Right ventricle myocardium inferior (tissue), 1 donor: ENCODE measurements around the gene ITIH5. TPM values are rescaled to one million over a fixed set of nuclear protein-coding genes. Genes with fewer than 3 reads are reported as not detected.
A peak's percentile ranks its signal among the peaks of the same experiment; 100 is the strongest.
"Not testable (repeated sequence)": the region's sequence is repeated elsewhere in the genome, so short reads cannot be mapped to it uniquely, and the experiment has no call there.

Experiments
- ATAC-seq: fragments of 200-7000 bp; cut with Tn5 transposase; one replicate; pipeline ENCODE4 v1.9.1; 2020; ENCODE audit warnings: mild to moderate bottlenecking, moderate library complexity
- DNase-seq: peaks from one replicate; pipeline ENCODE4 v3.0.0; 2021; ENCODE audit errors: missing footprints
- intact Hi-C: fragments of 100-400 bp; cut with DNase I; formaldehyde crosslinking; loops from one replicate; pipeline ENCODE4 v1.11.0; 2022
- long read RNA-seq: library from polyadenylated mRNA; unstranded; transcript quantifications from one replicate; pipeline ENCODE4 v2.0.0, GENCODE V29; 2021
- total RNA-seq: library from RNA; stranded (reverse); fragmentation: NEBNext Ultra II Directional; extraction: Animal tissue kit (Norgen Biotek cat#: 25700); gene quantifications from one replicate; pipeline ENCODE4 v1.2.1, GENCODE V29; 2021
- donor health status: DM: no; HTN: yes; CAD: no; lungs with severe emphysema.

The ITIH5 gene
- total RNA-seq, result 10.3 TPM
- long read RNA-seq, full-length matches to known transcripts, result 5 of 7 reads
- long read RNA-seq, partial matches to known transcripts, result 0 of 7 reads
- long read RNA-seq, other reads (novel, unspliced or antisense), result 2 of 7 reads

- ATAC-seq, result peak; percentile 55
- intact Hi-C loops, result no loop called here
- no peak for DNase-seq
These were observed at the start of gene ITIH5 for GRCh38 chr10:7666253-7667023. Gene ITIH5, minus strand, starts transcription at chr10:7666966. Its CDS starts 74 bp downstream, at chr10:7666892.

DNA sequence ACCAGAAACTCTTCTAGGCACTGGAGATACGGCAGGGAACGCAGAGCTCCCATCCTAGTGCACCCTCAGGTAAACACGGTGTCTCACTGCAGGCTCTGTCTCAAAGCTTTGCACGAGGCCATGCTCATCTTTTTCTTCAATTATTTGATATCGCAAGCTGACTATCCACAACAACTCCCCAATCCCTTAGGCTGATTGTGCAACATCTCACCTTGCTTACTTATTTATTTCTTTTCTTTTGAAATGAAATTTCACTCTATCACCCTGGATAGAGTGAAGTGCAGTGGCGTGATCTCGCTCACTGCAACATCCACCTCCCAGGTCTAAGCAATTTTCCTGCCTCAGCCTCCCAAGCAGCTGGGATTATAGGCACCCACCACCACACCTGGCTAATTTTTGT lies 48.7 kb upstream of the ITIH5 start:
- ATAC-seq, result no peak
- DNase-seq, result no peak
- intact Hi-C loops, result no loop called here

DNA sequence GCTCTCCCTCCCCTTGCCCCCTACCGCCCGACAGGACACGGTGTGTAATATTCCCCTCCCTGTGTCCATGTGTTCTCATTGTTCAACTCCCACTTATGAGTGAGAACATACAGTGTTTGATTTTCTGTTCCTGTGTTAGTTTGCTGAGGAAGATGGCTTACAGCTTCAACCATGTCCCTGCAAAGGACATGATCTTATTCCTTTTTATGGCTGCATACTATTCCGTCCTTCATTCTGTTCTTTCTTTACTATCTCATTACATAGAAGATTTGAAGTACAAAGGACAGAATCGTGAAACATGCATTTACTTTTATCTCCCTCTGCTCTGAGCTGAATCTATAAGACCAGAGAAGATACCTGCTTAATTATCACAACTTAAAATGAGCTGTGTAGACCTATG lies 44.3 kb upstream of the ITIH5 start:
- intact Hi-C loops, ATAC-seq, DNase-seq: not testable (repeated sequence)

DNA sequence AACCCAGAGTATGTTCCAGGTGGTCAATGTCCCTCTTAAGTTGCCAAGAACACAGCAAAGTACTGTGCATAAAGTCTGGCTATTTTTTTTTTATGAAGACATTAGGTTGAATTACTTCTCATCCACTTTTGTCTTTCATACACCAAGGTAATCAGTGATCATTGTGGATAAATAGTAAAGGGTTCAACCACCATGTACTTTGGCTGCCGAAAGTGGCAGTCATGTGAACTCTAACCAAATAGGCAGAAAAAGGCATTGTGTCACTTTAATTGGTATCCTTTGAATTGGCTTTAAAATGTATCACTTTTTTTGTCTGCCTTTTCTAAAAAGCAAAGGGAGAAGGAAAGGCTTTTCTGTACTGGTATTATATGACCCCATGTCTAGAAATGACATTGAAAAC lies 43.7 kb upstream of the ITIH5 start:
- intact Hi-C loops, result no loop called here
- DNase-seq, result no peak
- no peak for ATAC-seq

GRCh38 chr10:7708832-7709231 lies 42.1 kb upstream of the ITIH5 start:
- no peak for DNase-seq
- no peak for ATAC-seq
- intact Hi-C loops, result no loop called here

- DNase-seq, result no peak
- no peak for ATAC-seq
- intact Hi-C loops, result no loop called here
These were observed 41.3 kb upstream of the ITIH5 start for GRCh38 chr10:7707858-7708622.

GRCh38 chr10:7707102-7707501 lies 40.3 kb upstream of the ITIH5 start:
- ATAC-seq (no peak), DNase-seq (no peak)
- intact Hi-C loops, result no loop called here

DNA sequence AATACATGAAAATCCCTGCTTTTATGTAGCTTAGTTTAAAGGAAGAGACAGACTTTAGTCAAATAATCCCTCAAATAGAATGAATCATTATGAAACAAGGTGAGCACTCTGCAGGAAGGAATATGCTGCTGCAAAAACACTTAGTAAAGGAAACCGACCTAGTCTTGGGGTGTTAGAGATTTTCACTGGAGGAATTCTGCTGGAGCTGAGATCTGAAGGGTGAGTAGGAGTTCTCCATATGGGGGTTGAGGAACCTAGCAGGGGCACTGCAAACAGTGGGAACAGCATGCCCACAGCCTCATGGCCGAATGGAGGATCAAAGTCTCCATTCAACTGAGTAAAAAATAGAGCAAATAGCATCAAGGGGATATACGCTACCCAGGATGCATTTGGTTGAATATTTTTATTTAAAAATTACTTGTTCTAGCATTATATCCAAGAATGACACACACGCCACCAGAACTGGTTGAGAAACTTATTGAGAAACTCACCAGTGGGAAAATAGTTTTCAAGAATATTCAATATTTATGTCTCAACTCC lies 39.8 kb upstream of the ITIH5 start:
- DNase-seq (no peak), ATAC-seq (no peak)
- intact Hi-C loops, result no loop called here

DNA sequence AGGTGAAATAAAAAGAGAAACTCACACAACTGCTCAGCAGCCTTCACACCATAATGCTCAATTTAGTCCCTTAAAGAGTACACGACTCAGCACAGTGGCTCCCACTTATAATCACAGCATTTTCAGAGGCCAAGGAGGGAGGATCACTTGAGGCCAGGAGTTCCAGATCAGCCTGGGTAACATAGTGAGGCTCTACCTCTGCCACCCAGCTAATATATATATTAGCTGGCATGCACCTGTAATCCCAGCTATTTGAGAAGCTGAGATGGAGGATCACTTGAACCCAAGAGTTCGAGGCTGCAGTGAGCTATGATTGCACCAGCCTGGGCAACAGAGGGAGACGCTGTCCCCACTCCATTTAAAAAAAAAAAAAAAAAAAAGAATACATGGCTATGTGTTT lies 38.6 kb upstream of the ITIH5 start:
- DNase-seq, result no peak
- no peak for ATAC-seq
- intact Hi-C loops, result no loop called here

DNA sequence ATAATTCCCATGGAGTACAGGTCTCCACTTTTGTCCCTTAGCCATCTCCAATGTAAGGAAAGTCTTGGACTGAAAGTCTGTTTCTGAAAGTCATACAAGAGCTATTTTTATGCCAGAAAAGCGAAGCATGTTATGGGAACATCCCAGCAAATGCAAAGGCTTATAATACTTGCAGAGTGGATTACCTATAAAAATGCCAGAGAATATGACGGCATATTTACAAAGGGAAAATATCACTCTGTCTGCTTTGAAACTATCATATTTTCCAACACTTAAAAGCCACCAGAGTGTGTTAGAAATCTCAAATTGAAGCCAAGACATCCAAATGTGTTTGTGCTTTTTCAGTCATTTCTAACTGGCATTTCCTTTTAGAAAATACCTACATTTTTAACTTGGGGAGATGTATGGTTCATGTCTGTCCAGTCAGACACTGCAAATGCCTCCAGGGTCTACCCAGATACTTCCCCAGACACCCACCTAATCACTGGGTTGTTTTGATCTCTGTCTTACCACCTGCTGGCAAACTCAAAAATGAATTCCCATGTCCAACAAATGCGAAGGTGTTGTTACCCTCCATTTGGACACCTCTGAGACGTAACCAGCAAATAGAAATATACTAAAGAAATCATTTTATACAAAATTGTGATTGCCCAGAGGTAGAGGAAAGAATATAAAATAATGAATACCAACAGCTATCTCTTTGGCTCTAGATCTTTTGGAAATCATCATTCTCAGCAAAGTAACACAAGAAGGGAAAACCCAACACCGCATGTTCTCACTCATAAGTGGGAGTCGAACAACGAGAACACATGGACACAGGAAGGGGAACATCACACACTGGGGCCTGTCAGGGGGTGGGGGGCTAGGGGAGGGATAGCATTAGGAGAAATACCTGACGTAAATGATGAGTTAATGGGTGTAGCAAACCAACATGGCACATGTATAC lies 37.6 kb upstream of the ITIH5 start:
- ATAC-seq (no peak), DNase-seq (no peak)
- intact Hi-C loops, result no loop called here

DNA sequence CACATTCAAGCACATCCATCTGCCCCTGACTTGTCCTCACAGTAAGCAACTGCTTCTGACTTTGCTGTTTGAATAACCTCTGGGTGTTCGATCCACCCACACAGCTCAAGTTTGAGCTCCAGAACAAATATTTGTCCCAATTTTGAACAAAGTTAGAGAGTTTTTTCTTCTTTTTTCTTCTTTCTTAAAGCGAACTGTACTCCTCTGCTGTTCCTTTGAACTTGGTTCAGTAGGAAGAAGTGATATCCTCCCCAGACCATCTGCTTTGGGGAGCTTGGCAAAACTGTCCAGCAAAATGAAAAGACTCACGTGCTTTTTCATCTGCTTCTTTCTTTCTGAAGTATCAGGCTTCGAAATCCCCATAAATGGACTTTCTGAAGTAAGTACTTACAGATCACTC lies 36.4 kb upstream of the ITIH5 start, which contains the start of gene ITIH2:
Gene ITIH2 (plus strand): TSS at position 177 of the 400 bp plus-strand sequence. CDS start 119 bp downstream, at position 296.
- DNase-seq (no peak), ATAC-seq (no peak)
- intact Hi-C loops, result no loop called here

- intact Hi-C loops, result no loop called here
- no peak for DNase-seq
- ATAC-seq, result no peak
These were observed 35.6 kb upstream of the ITIH5 start for GRCh38 chr10:7702288-7702812.

GRCh38 chr10:7701158-7701742 lies 34.5 kb upstream of the ITIH5 start:
- ATAC-seq (no peak), DNase-seq (no peak)
- intact Hi-C loops, result no loop called here

DNA sequence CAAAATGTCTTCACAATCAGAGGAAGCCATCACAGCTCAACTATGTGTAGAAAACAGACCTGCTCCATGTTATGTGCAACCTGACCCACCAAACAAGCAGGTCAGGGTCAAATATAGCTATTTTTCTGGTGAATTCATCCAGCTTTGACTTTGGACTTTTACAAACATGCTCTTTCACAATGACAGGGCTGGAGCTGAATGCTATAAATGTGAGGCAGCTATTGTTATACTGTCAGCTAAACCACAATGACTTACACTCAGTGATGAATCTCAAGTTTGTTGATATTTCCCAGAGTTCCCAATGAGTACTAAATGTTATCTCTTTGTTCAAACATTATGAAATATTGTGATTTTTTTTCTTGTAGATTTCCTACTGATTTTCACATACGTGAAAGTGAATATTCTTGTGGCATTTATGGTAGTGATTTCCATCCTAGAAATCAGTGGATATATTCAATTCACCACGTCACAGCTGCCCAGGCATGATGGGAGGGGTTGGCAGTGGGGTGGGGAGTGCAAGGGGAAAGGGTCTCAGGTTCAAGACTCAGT lies 33.9 kb upstream of the ITIH5 start:
- DNase-seq (no peak), ATAC-seq (no peak)
- intact Hi-C loops, result no loop called here

DNA sequence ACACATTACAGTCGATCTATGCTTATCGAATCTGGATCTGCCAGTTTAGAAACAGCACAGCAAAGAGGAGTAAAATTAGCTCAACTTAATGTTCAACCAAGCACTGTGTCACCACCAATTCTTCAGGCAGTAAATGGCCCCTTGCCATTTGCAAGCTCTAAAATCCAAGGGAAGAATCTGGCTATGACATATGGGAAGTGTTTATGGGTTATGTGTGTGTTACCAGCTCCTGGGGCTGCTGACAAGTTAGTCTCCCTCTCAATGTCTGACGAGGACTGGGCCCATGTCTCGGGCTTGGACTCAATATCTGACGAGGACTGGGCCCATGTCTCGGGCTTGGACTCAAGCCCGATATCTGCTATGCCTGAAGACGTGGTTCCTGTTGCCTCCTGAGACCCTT lies 30.7 kb upstream of the ITIH5 start:
- ATAC-seq, result peak; percentile 37

DNA sequence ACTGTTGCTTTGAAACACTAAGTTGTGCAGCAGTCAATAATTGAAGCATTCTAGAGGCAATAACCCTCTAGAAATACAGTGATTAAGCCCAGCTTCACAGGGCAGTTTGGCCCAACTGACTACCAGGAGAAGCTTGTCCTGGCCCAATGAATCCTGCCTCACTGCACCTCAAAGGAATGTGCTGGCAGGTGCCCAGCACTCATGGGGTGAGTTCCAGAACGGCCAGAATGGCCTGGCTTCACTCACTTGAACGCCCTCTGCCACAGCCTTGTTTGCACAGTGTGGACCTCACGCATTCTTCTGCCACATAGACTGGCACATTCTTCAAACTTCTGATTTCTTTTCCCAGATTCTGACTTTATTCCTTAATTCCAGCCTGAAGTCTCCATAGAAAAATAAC lies 29.8 kb upstream of the ITIH5 start:
- DNase-seq, result no peak
- peak; percentile 89 for ATAC-seq
- intact Hi-C loops, result no loop called here

More for the DNA sequence above, 30.7 kb upstream of the ITIH5 start:
- intact Hi-C loops, result no loop called here
- DNase-seq, result no peak

DNA sequence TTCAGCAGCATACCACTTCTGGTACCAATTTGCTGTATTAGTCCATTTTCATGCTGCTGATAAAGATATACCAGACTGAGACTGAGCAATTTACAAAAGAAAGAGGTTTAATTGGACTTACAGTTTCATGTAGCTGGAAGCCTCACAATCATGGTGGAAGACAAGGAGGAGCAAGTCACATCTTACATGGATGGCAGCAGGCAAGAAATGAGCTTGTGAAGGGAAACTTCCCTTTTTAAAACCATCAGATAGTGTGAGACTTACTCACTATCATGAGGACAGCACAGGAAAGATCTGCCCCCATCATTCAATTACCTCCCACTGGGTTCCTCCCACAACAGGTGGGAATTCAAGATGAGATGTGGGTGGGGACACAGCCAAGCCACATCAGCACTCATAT lies 26.4 kb upstream of the ITIH5 start:
- ATAC-seq, DNase-seq: not testable (repeated sequence)

DNA sequence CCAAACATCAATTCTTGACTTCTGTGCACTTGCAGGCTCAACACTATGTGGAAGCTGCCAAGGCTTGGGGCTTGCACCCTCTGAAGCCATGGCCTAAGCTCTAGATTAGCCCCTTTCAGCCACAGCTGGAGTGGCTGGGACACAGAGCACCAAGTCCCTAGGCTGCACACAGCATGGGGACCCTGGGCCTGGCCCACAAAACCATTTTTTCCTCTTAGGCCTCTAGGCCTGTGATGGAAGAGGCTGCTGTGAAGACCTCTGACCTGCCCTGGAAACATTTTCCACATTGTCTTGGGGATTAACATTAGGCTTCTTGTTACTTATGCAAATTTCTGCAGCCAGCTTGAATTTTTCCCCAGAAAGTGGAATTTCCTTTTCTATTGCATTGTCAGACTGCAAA lies 25.6 kb upstream of the ITIH5 start:
- DNase-seq, ATAC-seq, intact Hi-C loops: not testable (repeated sequence)

More for the DNA sequence above, 26.4 kb upstream of the ITIH5 start:
- intact Hi-C loops, result not testable (repeated sequence)
